Measurements from ENCODE around the gene TRAPPC2L.

DNA sequence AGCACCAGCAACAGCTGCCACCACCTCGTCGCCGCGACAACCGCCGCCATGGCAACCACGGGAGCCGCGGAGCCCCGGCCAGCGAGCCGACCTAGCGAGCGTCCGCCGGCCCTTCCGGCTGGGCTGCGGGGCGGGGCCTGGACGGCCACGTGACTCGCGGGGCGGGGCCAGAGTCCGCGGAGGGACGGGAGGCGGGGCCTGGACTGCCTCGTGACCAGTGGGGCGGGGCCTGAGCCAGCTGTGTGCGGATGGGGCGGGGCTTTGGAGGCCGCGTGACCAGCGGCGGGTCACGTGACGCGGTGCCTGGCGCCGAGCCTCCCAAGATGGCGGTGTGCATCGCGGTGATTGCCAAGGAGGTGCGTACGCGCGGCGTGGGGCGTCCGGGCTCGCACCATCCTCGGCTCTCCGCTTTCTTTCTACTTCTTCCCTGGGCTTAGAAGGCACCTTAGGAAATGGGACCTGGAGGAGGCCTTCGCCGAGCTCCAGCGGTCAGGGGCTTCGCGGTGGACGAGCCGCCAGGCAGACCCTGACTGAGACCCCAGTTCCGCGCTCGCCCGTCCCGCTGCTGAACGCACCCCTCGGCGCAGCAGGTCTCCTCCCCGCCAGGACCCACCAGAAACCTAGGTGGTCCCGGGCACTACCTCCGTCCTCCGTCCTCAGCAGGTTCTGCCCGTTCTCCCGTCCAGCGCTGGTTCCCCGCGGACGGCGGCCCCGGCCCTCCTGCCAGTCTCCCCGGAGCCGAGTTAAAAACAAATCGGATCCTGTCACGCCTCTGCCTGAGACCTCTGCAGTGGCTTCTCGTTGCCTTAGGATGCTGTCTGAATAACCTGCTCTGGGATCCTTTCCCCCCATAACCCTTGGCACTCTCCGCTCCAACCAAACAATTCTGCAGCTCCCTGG, at the start of gene TRAPPC2L, which contains the start of gene GALNS:
- TF ChIP-seq POLR2A (IDR thresholded peaks at IDR 0.05; ENCODE audit: low read depth, low read length) (peak; percentile 79), TAF1 (IDR thresholded peaks at IDR 0.05; ENCODE audit: low read depth, low read length) (peak; percentile 83), POLR2AphosphoS5 (IDR thresholded peaks at IDR 0.05; ENCODE audit: low read depth, low read length) (peak; percentile 81; the same call in 1 of the 2 replicates), SPI1 (IDR thresholded peaks at IDR 0.05; ENCODE audit: low read depth, low read length) (no peak)
